SK-N-SH treated with all-trans-retinoic acid at 6 μM for 48 hours (cell line): ENCODE results near the gene SMTN.

Experiments used
- CREB5 ChIP-seq: fragments of 250-450 bp; sonication (Bioruptor Pico); IDR thresholded peaks from 2 replicates; pipeline ENCODE4 v1.5.1; 2020; ENCODE audit warnings: low read depth, mild to moderate bottlenecking, moderate library complexity
- PPARA ChIP-seq: fragments of 250-450 bp; sonication (Bioruptor Pico); IDR thresholded peaks from 2 replicates; pipeline ENCODE4 v1.5.0; 2020; ENCODE audit warnings: mild to moderate bottlenecking, borderline replicate concordance
- TCF4 ChIP-seq: fragments of 250-450 bp; sonication (Bioruptor Pico); IDR thresholded peaks from 2 replicates; pipeline ENCODE4 v1.8.0; 2021; ENCODE audit warnings: mild to moderate bottlenecking, moderate library complexity, borderline replicate concordance
- ZFP30 ChIP-seq: fragments of 450-650 bp; formaldehyde crosslinking; IDR thresholded peaks from 2 replicates; pipeline ENCODE4 v1.5.0; 2022; ENCODE audit warnings: mild to moderate bottlenecking, moderate library complexity
- TF ChIP-seq, protein P1 (sequence below): fragments of 250-450 bp; sonication (Bioruptor Pico); IDR thresholded peaks from 2 replicates; pipeline ENCODE4 v1.8.0; 2020; ENCODE audit warnings: mild to moderate bottlenecking, moderate library complexity, borderline replicate concordance
- TF ChIP-seq, protein P2 (sequence below): fragments of 250-450 bp; sonication (Bioruptor Pico); IDR thresholded peaks from 2 replicates; pipeline ENCODE4 v1.8.0; 2021; ENCODE audit warnings: low read depth, mild to moderate bottlenecking, moderate library complexity, borderline replicate concordance

GRCh38 chr22:31097941-31098631 lies 17.0 kb downstream of the SMTN start:
- TF ChIP-seq ZFP30 (CRISPR knock-in tag) = no peak
- TF ChIP-seq, protein P1, sequence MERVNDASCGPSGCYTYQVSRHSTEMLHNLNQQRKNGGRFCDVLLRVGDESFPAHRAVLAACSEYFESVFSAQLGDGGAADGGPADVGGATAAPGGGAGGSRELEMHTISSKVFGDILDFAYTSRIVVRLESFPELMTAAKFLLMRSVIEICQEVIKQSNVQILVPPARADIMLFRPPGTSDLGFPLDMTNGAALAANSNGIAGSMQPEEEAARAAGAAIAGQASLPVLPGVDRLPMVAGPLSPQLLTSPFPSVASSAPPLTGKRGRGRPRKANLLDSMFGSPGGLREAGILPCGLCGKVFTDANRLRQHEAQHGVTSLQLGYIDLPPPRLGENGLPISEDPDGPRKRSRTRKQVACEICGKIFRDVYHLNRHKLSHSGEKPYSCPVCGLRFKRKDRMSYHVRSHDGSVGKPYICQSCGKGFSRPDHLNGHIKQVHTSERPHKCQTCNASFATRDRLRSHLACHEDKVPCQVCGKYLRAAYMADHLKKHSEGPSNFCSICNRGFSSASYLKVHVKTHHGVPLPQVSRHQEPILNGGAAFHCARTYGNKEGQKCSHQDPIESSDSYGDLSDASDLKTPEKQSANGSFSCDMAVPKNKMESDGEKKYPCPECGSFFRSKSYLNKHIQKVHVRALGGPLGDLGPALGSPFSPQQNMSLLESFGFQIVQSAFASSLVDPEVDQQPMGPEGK (CRISPR knock-in tag) = no peak
- TF ChIP-seq PPARA = no peak
- TF ChIP-seq CREB5 = no peak
- TF ChIP-seq, protein P2, sequence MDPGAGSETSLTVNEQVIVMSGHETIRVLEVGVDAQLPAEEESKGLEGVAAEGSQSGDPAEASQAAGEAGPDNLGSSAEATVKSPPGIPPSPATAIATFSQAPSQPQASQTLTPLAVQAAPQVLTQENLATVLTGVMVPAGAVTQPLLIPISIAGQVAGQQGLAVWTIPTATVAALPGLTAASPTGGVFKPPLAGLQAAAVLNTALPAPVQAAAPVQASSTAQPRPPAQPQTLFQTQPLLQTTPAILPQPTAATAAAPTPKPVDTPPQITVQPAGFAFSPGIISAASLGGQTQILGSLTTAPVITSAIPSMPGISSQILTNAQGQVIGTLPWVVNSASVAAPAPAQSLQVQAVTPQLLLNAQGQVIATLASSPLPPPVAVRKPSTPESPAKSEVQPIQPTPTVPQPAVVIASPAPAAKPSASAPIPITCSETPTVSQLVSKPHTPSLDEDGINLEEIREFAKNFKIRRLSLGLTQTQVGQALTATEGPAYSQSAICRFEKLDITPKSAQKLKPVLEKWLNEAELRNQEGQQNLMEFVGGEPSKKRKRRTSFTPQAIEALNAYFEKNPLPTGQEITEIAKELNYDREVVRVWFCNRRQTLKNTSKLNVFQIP (CRISPR knock-in tag) = no peak
- no peak for TF ChIP-seq TCF4 (CRISPR knock-in tag)
